ENCODE data around the gene TRIM62. TPM values are rescaled to one million over a fixed set of nuclear protein-coding genes. Genes with fewer than 3 reads are reported as not detected.

The TRIM62 gene
- total RNA-seq, 1 donor from 2014 or later = 10.8 TPM

GRCh38 chr1:33161061-33161681, 20.7 kb downstream of the TRIM62 start:
- H3K4me3 Mint-ChIP-seq (ENCODE audit: unreplicated experiment) = no peak overlapping the region
- DNase-seq (ENCODE audit: low spot score) = no peak
- H3K4me1 Mint-ChIP-seq (ENCODE audit: unreplicated experiment) = peaks cover 38% of the 10 kb centered on the region
- H3K27ac Mint-ChIP-seq (ENCODE audit: unreplicated experiment) = no peak overlapping the region
- peaks cover 12% of the 10 kb centered on the region for H3K27me3 Mint-ChIP-seq (ENCODE audit: unreplicated experiment)
- H3K9me3 Mint-ChIP-seq (ENCODE audit: unreplicated experiment) = no peaks in the 10 kb centered on the region
- no peak for TF ChIP-seq CTCF (IDR thresholded peaks at IDR 0.05; ENCODE audit: unreplicated experiment)
- peaks cover 25% of the 10 kb centered on the region for H3K36me3 Mint-ChIP-seq (ENCODE audit: low read depth, unreplicated experiment)

- Mint-ChIP-seq H3K36me3 (ENCODE audit: low read depth, unreplicated experiment) (peaks cover 30% of the 10 kb centered on the region), H3K4me1 (ENCODE audit: unreplicated experiment) (peaks cover 34% of the 10 kb centered on the region), H3K27me3 (ENCODE audit: unreplicated experiment) (peaks cover 16% of the 10 kb centered on the region), H3K27ac (ENCODE audit: unreplicated experiment) (no peak overlapping the region), H3K4me3 (ENCODE audit: unreplicated experiment) (no peak overlapping the region), H3K9me3 (ENCODE audit: unreplicated experiment) (no peaks in the 10 kb centered on the region)
- TF ChIP-seq CTCF (IDR thresholded peaks at IDR 0.05; ENCODE audit: unreplicated experiment) = no peak
- DNase-seq (ENCODE audit: low spot score) = no peak
Observed at GRCh38 chr1:33159577-33159976, 22.3 kb downstream of the TRIM62 start.

GRCh38 chr1:33158366-33158765, 23.5 kb downstream of the TRIM62 start:
- Mint-ChIP-seq H3K27me3 (ENCODE audit: unreplicated experiment) (peaks cover 16% of the 10 kb centered on the region), H3K9me3 (ENCODE audit: unreplicated experiment) (no peaks in the 10 kb centered on the region), H3K36me3 (ENCODE audit: low read depth, unreplicated experiment) (peaks cover 31% of the 10 kb centered on the region), H3K27ac (ENCODE audit: unreplicated experiment) (no peak overlapping the region), H3K4me3 (ENCODE audit: unreplicated experiment) (no peak overlapping the region), H3K4me1 (ENCODE audit: unreplicated experiment) (peaks cover 28% of the 10 kb centered on the region)
- TF ChIP-seq CTCF (IDR thresholded peaks at IDR 0.05; ENCODE audit: unreplicated experiment) = no peak
- DNase-seq (ENCODE audit: low spot score) = no peak

- Mint-ChIP-seq H3K4me3 (ENCODE audit: unreplicated experiment) (peak overlapping the region; percentile 12), H3K9me3 (ENCODE audit: unreplicated experiment) (no peaks in the 10 kb centered on the region), H3K27me3 (ENCODE audit: unreplicated experiment) (peaks cover 19% of the 10 kb centered on the region), H3K36me3 (ENCODE audit: low read depth, unreplicated experiment) (peaks cover 28% of the 10 kb centered on the region), H3K27ac (ENCODE audit: unreplicated experiment) (no peak overlapping the region), H3K4me1 (ENCODE audit: unreplicated experiment) (peaks cover 28% of the 10 kb centered on the region)
- TF ChIP-seq CTCF (IDR thresholded peaks at IDR 0.05; ENCODE audit: unreplicated experiment) = no peak
- no peak for DNase-seq (ENCODE audit: low spot score)
Observed at GRCh38 chr1:33157131-33157530, 24.7 kb downstream of the TRIM62 start.

GRCh38 chr1:33155877-33156538, 25.8 kb downstream of the TRIM62 start:
- DNase-seq (ENCODE audit: low spot score) = no peak
- Mint-ChIP-seq H3K4me1 (ENCODE audit: unreplicated experiment) (peaks cover 20% of the 10 kb centered on the region), H3K9me3 (ENCODE audit: unreplicated experiment) (no peaks in the 10 kb centered on the region), H3K27ac (ENCODE audit: unreplicated experiment) (no peak overlapping the region), H3K36me3 (ENCODE audit: low read depth, unreplicated experiment) (peaks cover 23% of the 10 kb centered on the region), H3K4me3 (ENCODE audit: unreplicated experiment) (peak overlapping the region; percentile 34), H3K27me3 (ENCODE audit: unreplicated experiment) (peaks cover 14% of the 10 kb centered on the region)
- TF ChIP-seq CTCF (IDR thresholded peaks at IDR 0.05; ENCODE audit: unreplicated experiment) = no peak

Measured in endothelial cell (in vitro differentiated cells).